BLaER1 (cell line): Measurements from ENCODE around the gene WSCD2.

ENCODE experiments used
- H3K27ac ChIP-seq: shearing (Covaris generic); formaldehyde crosslinking; 2 replicates; pipeline ENCODE4 v1.8.1; 2022
- H3K27me3 ChIP-seq: shearing (Covaris generic); formaldehyde crosslinking; 2 replicates; pipeline ENCODE4 v1.8.1; 2022
- H3K36me3 ChIP-seq: shearing (Covaris generic); formaldehyde crosslinking; 2 replicates; pipeline ENCODE4 v1.8.1; 2022
- H3K4me1 ChIP-seq: shearing (Covaris generic); formaldehyde crosslinking; 2 replicates; pipeline ENCODE4 v1.8.1; 2022
- H3K4me2 ChIP-seq: shearing (Covaris generic); formaldehyde crosslinking; 2 replicates; pipeline ENCODE4 v1.8.1; 2022
- H3K4me3 ChIP-seq: shearing (Covaris generic); formaldehyde crosslinking; 2 replicates; pipeline ENCODE4 v1.8.1; 2022
- H3K9ac ChIP-seq: shearing (Covaris generic); formaldehyde crosslinking; 2 replicates; pipeline ENCODE4 v1.8.1; 2022
- H3K9me3 ChIP-seq: shearing (Covaris generic); formaldehyde crosslinking; 2 replicates; pipeline ENCODE4 v1.8.1; 2022
- H4K20me1 ChIP-seq: shearing (Covaris generic); formaldehyde crosslinking; 2 replicates; pipeline ENCODE4 v1.8.1; 2022
- Cebpa-rat ChIP-seq: shearing (Covaris generic); IDR thresholded peaks from 2 replicates; pipeline ENCODE4 v1.8.1; 2022

Gene WSCD2

GRCh38 chr12:108190529-108190928 is 61.4 kb downstream of the WSCD2 start:
- H3K27ac ChIP-seq = no peak overlapping the region
- peak overlapping the region; percentile 22; the same call in 1 of the 2 replicates for H3K4me2 ChIP-seq
- H3K36me3 ChIP-seq = no peaks in the 10 kb centered on the region
- TF ChIP-seq Cebpa-rat = no peak
- no peaks in the 10 kb centered on the region for H3K27me3 ChIP-seq
- no peak overlapping the region for H3K9ac ChIP-seq
- no peaks in the 10 kb centered on the region for H4K20me1 ChIP-seq
- no peaks in the 10 kb centered on the region for H3K9me3 ChIP-seq
- no peak overlapping the region for H3K4me3 ChIP-seq
- H3K4me1 ChIP-seq = peaks cover 7% of the 10 kb centered on the region

- no peak for TF ChIP-seq Cebpa-rat
- H3K4me1 ChIP-seq = peaks cover 7% of the 10 kb centered on the region
- H3K9me3 ChIP-seq = no peaks in the 10 kb centered on the region
- no peak overlapping the region for H3K9ac ChIP-seq
- no peaks in the 10 kb centered on the region for H3K36me3 ChIP-seq
- H4K20me1 ChIP-seq = no peaks in the 10 kb centered on the region
- H3K27me3 ChIP-seq = no peaks in the 10 kb centered on the region
- H3K27ac ChIP-seq = no peak overlapping the region
- H3K4me3 ChIP-seq = no peak overlapping the region
- H3K4me2 ChIP-seq = 0 out of 2 replicates have a peak overlapping the region, but pooled peaks have one; percentile 22
These were observed 62.0 kb downstream of the WSCD2 start for GRCh38 chr12:108191086-108191485.

GRCh38 chr12:108191938-108192337 is 62.9 kb downstream of the WSCD2 start:
- no peaks in the 10 kb centered on the region for H3K9me3 ChIP-seq
- no peak for TF ChIP-seq Cebpa-rat
- no peak overlapping the region for H3K4me2 ChIP-seq
- H3K27ac ChIP-seq = no peak overlapping the region
- H3K27me3 ChIP-seq = no peaks in the 10 kb centered on the region
- H3K4me3 ChIP-seq = no peak overlapping the region
- H3K4me1 ChIP-seq = peaks cover 7% of the 10 kb centered on the region
- no peaks in the 10 kb centered on the region for H4K20me1 ChIP-seq
- H3K36me3 ChIP-seq = no peaks in the 10 kb centered on the region
- no peak overlapping the region for H3K9ac ChIP-seq

- TF ChIP-seq Cebpa-rat = no peak
- Histone ChIP-seq H3K27me3 (no peaks in the 10 kb centered on the region), H4K20me1 (no peaks in the 10 kb centered on the region)
These were observed 64.4 kb downstream of the WSCD2 start for GRCh38 chr12:108193493-108193892.

GRCh38 chr12:108193917-108194316 is 64.8 kb downstream of the WSCD2 start:
- H3K4me1 ChIP-seq = peaks cover 7% of the 10 kb centered on the region
- H3K9ac ChIP-seq = no peak overlapping the region
- no peak overlapping the region for H3K4me3 ChIP-seq
- no peaks in the 10 kb centered on the region for H3K9me3 ChIP-seq
- H3K27ac ChIP-seq = no peak overlapping the region
- no peak overlapping the region for H3K4me2 ChIP-seq
- H3K36me3 ChIP-seq = no peaks in the 10 kb centered on the region
- no peaks in the 10 kb centered on the region for H4K20me1 ChIP-seq
- TF ChIP-seq Cebpa-rat = no peak
- no peaks in the 10 kb centered on the region for H3K27me3 ChIP-seq

More at GRCh38 chr12:108193493-108193892, 64.4 kb downstream of the WSCD2 start:
- H3K4me1 ChIP-seq = peaks cover 7% of the 10 kb centered on the region
- no peak overlapping the region for H3K9ac ChIP-seq
- H3K36me3 ChIP-seq = no peaks in the 10 kb centered on the region
- no peak overlapping the region for H3K4me3 ChIP-seq
- H3K27ac ChIP-seq = no peak overlapping the region
- H3K9me3 ChIP-seq = no peaks in the 10 kb centered on the region
- no peak overlapping the region for H3K4me2 ChIP-seq

- H3K9ac ChIP-seq = no peak overlapping the region
- H3K4me2 ChIP-seq = no peak overlapping the region
- no peak overlapping the region for H3K4me3 ChIP-seq
- TF ChIP-seq Cebpa-rat = no peak
- no peaks in the 10 kb centered on the region for H3K36me3 ChIP-seq
- H3K4me1 ChIP-seq = peaks cover 7% of the 10 kb centered on the region
- no peak overlapping the region for H3K27ac ChIP-seq
- no peaks in the 10 kb centered on the region for H4K20me1 ChIP-seq
- H3K27me3 ChIP-seq = no peaks in the 10 kb centered on the region
- H3K9me3 ChIP-seq = no peaks in the 10 kb centered on the region
These were observed 65.5 kb downstream of the WSCD2 start for GRCh38 chr12:108194585-108194984.

- no peak for TF ChIP-seq Cebpa-rat
- H3K4me2 ChIP-seq = no peak overlapping the region
These were observed 67.2 kb downstream of the WSCD2 start for GRCh38 chr12:108196319-108196718.

GRCh38 chr12:108196921-108197320 is 67.8 kb downstream of the WSCD2 start:
- no peak overlapping the region for H3K4me2 ChIP-seq
- no peaks in the 10 kb centered on the region for H3K9me3 ChIP-seq
- H3K9ac ChIP-seq = no peak overlapping the region
- no peaks in the 10 kb centered on the region for H4K20me1 ChIP-seq
- no peaks in the 10 kb centered on the region for H3K27me3 ChIP-seq
- H3K4me3 ChIP-seq = no peak overlapping the region
- no peak overlapping the region for H3K27ac ChIP-seq
- TF ChIP-seq Cebpa-rat = no peak
- H3K4me1 ChIP-seq = no peaks in the 10 kb centered on the region
- no peaks in the 10 kb centered on the region for H3K36me3 ChIP-seq

More at GRCh38 chr12:108196319-108196718, 67.2 kb downstream of the WSCD2 start:
- no peaks in the 10 kb centered on the region for H3K36me3 ChIP-seq
- no peaks in the 10 kb centered on the region for H3K4me1 ChIP-seq
- no peaks in the 10 kb centered on the region for H4K20me1 ChIP-seq
- H3K9ac ChIP-seq = no peak overlapping the region
- no peak overlapping the region for H3K27ac ChIP-seq
- H3K4me3 ChIP-seq = no peak overlapping the region
- no peaks in the 10 kb centered on the region for H3K9me3 ChIP-seq
- H3K27me3 ChIP-seq = no peaks in the 10 kb centered on the region

- H3K4me2 ChIP-seq = no peak overlapping the region
- no peaks in the 10 kb centered on the region for H3K27me3 ChIP-seq
- H3K27ac ChIP-seq = no peak overlapping the region
- no peak overlapping the region for H3K4me3 ChIP-seq
- no peaks in the 10 kb centered on the region for H3K4me1 ChIP-seq
- H3K9ac ChIP-seq = no peak overlapping the region
- no peaks in the 10 kb centered on the region for H4K20me1 ChIP-seq
- H3K36me3 ChIP-seq = no peaks in the 10 kb centered on the region
- no peaks in the 10 kb centered on the region for H3K9me3 ChIP-seq
- no peak for TF ChIP-seq Cebpa-rat
These were observed 69.0 kb downstream of the WSCD2 start for GRCh38 chr12:108198043-108198442.

- Histone ChIP-seq H3K9ac (no peak overlapping the region), H3K4me2 (no peak overlapping the region), H4K20me1 (no peaks in the 10 kb centered on the region), H3K9me3 (no peaks in the 10 kb centered on the region), H3K36me3 (no peaks in the 10 kb centered on the region), H3K4me3 (no peak overlapping the region), H3K27ac (no peak overlapping the region), H3K27me3 (no peaks in the 10 kb centered on the region), H3K4me1 (no peaks in the 10 kb centered on the region)
- no peak for TF ChIP-seq Cebpa-rat
These were observed 70.0 kb downstream of the WSCD2 start for GRCh38 chr12:108199106-108199505.

- Histone ChIP-seq H3K4me3 (no peak overlapping the region), H3K27ac (no peak overlapping the region), H3K4me2 (no peak overlapping the region), H3K36me3 (no peaks in the 10 kb centered on the region), H3K27me3 (no peaks in the 10 kb centered on the region), H3K9ac (no peak overlapping the region), H3K9me3 (no peaks in the 10 kb centered on the region), H4K20me1 (no peaks in the 10 kb centered on the region), H3K4me1 (no peaks in the 10 kb centered on the region)
- TF ChIP-seq Cebpa-rat = no peak
These were observed 72.7 kb downstream of the WSCD2 start for GRCh38 chr12:108201808-108202207.
